LNCAP (cell line): Measurements from ENCODE around the gene PUSL1.

ENCODE experiments used
- TF ChIP-seq, protein P1 (sequence below): fragments of 450-650 bp; IDR thresholded peaks from 2 replicates; pipeline ENCODE4 v1.5.1; 2017; ENCODE audit warnings: mild to moderate bottlenecking

PUSL1 gene

DNA sequence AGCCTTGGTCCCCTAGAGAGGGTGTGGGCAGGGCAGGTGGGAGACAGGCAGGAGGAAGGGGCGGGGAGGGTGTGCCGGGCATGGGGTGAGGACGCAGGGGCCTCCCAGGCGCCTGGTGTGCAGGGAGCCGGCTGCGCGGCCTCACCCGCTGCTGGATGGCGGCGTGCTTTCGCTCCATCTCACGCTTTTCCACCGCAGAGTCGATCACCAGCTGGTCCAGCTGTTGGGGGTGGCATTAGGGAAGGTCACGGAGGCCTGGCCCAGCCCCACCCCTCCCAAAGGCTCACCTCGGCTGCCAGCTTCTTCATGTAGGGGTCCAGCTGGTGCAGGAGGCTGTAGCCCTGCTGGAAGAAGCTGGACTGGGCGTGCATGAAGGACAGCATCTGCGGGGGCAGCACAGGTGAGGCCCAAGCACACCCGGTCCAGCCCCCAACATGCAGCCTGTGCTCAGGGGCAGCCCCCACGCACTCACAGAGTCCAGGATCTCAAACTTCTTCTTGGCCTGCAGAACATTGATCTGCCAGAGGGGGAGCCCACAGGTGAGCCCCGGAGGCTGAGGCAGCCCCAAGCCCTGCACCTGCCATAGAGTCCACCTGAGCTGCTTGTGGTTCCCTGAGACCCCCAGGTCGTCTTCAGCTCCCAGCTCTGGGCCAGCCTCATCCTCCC, 8.6 kb upstream of the PUSL1 start:
- TF ChIP-seq, protein P1, sequence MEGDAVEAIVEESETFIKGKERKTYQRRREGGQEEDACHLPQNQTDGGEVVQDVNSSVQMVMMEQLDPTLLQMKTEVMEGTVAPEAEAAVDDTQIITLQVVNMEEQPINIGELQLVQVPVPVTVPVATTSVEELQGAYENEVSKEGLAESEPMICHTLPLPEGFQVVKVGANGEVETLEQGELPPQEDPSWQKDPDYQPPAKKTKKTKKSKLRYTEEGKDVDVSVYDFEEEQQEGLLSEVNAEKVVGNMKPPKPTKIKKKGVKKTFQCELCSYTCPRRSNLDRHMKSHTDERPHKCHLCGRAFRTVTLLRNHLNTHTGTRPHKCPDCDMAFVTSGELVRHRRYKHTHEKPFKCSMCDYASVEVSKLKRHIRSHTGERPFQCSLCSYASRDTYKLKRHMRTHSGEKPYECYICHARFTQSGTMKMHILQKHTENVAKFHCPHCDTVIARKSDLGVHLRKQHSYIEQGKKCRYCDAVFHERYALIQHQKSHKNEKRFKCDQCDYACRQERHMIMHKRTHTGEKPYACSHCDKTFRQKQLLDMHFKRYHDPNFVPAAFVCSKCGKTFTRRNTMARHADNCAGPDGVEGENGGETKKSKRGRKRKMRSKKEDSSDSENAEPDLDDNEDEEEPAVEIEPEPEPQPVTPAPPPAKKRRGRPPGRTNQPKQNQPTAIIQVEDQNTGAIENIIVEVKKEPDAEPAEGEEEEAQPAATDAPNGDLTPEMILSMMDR: peak; percentile 24; the same call in 1 of the 2 replicates

DNA sequence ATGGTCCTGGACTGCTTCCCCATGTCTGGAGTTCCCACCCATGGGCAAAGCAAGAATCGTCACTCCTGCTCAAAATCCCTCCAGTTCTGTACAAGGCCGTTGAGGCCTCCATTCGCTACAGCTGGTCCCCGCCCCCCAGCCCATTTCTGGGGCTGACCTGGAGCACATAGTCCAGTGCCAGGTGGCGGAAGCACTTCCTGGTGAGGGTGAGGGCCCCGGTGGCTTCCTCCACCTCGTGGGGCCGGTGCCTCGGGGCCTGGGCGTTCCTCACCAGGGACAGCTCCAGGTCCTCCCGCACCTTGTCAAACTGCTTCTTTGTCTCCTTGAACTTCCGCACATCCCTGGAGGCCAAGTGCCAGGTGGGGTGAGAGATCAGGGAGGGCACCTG, 8.1 kb upstream of the PUSL1 start:
- TF ChIP-seq, protein P1: no peak

DNA sequence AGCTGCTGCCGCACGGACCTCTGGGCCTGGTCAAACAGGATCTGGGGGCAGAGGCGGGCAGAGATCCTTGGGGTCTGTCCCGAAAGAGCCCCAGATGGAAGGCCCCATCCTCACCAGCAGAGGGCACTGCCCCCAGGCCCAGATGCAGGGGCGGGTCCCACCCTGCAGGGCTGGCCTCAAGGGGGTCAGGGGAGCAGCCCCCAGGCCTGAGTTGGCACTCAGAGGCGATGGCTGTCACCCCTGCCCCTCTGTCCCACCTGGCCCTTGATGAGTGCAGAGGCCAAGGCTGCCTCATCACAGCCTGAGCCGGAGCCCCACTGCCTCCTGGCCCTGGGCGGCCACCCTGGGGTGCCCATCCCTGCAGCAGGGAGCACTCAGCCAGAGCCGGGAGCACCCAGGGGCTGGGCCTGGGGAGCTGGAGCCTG, 6.4 kb upstream of the PUSL1 start:
- TF ChIP-seq, protein P1: peak; percentile 76

DNA sequence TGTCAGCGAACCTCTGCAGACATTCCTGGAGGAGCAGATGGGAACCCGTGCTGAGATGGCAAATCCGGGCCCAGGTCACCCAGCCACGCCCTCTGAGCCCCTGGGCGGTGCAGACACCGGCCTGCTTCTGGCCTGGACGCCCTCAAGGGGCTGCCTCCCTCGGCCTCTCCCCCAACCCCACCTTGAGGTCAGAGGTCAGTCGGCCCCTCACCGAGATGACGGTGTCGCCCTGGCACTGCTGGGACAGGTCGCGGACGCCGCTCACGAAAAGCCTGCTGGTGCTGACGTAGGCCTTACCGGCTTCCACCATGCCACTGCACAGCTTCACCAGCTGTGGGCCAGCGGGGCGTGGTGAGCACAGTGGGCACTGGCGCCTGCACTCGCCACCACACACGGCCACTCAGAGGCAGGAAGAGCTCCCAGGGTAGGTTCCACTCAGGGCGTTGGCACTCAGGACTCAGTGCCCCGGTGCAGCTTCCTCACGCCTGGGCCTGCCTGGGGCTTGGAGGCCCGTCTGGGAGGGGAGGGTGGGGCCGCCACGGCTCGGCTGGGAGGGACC, 5.4 kb upstream of the PUSL1 start:
- TF ChIP-seq, protein P1: no peak

DNA sequence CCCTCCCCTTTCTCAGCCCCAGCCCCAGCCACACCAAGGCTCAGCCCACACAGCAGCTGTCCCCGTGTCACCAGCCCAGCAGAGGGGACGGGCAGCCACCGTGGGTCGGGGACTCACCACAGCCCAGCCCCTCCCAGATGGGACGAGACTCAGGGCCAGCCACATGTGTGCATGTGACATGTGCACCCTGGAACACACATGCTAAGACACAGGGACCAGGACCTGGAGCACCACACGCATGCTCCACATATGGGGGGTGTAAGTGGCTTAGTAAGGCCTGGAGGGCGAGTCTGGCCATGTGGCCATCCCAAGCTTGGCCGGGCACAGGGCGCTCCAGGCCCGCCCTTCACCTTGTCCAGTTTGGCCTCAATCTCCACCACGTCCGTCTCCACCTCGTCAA, 4.7 kb upstream of the PUSL1 start:
- TF ChIP-seq, protein P1: no peak

DNA sequence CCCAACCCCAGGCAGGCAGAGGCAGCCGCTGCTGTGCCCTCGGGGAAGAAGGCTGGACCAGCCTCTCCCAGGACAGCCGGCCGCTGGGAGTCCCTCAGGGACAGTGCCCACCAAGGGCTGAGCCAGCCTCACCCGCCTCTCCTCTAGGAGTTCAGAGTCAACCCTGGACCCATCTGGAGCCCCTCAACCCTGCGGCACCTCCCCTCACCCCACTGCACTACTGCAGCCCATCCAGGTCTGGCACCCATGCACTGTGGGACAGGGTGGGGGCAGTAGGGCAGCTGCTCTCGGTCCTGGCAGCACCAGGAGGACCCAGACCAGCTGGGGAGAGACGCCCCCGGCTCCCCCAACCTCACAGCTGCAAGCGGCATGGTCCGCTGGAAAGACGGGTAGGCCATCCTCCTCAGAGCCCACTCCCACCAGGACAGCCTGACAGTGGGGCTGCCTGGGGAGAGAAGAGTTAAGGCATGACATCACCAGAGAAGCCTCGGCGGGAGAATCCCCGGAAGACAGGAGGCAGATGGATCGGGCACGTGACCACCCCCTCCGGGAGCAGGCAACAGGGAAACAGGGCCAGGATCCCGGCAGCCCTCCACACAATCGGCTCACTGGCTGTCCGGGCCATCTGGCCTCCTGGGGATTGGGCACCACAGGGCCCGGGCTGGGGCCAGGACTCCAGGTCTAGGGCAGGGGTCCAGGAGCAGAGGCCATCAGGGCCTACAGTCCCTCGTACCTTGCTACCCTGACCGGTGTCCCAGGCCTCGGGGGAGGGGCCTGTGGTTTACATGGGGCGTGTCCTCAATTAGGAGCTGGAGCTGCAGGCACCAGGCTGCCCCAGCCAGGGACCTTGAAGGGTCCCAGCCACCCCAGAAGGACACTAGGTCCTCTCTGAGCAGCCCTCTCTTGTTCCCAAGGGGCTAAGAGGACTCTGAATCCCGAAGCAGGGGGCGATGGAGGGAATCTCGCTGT, 3.8 kb upstream of the PUSL1 start:
- TF ChIP-seq, protein P1: no peak

DNA sequence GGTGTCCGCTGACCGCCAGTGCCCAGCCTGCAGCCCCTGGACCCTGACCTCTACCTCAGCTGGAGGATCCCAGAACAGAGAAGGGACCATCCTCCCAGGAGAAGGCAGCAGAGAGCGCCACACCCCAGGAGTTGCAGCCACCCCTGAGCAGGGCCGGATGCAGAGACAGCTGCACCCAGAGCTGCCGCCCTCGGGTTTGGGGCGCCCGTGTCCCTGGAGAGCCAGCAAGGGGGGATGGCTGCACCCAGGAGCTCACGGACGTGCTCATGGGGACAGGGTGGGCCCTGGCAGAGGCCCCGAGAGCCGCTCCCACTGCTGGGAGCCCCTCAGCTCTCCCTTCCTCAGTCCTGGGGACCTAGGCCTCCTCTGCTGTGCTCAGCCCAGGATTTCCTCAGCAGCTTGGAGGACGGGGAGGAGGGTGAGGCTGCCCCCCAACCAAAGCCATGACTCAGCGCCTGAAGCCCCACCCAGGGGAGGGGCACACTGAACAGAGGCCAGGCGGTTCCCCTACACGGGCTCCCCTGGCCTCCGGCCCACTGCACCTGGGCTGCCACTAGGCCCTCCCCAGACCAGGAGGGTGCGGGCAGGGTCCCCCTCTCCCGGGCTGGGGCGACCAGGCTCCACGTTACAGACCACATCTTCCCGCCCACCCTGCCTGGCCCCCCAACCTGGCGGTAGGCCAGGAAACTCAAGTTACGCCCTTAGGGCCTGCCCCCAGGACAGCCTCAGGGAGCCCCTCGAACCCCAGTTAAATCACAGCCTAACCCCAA, 2.9 kb upstream of the PUSL1 start:
- TF ChIP-seq, protein P1: no peak
